GM12878 (cell line): ENCODE measurements around the gene P2RX6. TPM values are rescaled to one million over a fixed set of nuclear protein-coding genes. Genes with fewer than 3 reads are reported as not detected.

ENCODE experiments used
- ATAC-seq: fragments of 200-7000 bp; cut with Tn5 transposase; 3 replicates; pipeline ENCODE4 v1.9.1; 2020; ENCODE audit warnings: mild to moderate bottlenecking, moderate library complexity
- BruUV-seq: library from RNA; stranded (reverse); fragments of 400-500 nt; replicated peaks from 2 replicates; lab custom pipeline; 2021; lab: Mats Ljungman, UMichigan
- CTCF ChIA-PET: fragments of 300-600 bp; sonication (Branson Sonifier 250); formaldehyde crosslinking; extraction: SDS; loops from one replicate; lab custom pipeline; 2021; ENCODE audit warnings: inconsistent platforms; lab: Yijun Ruan, JAX
- POLR2A ChIA-PET: fragments of 350-600 bp; formaldehyde crosslinking; extraction: SDS; loops from one replicate; lab custom pipeline; 2021; ENCODE audit warnings: inconsistent platforms; lab: Charles Lee
- RAD21 ChIA-PET: fragments of 300-600 bp; sonication (Branson Sonifier 250); formaldehyde crosslinking; loops from one replicate; lab custom pipeline; 2023; ENCODE audit warnings: antibody characterized with exemption; ENCODE audit not compliant: unreplicated experiment; lab: Charles Lee
- SMC1A ChIA-PET: fragments of 300-600 bp; sonication (Branson Sonifier 250); formaldehyde crosslinking; loops from one replicate; lab custom pipeline; 2023; ENCODE audit not compliant: unreplicated experiment, uncharacterized antibody; lab: Charles Lee
- DNase-seq: peaks from one replicate; pipeline ENCODE4 v3.0.0-alpha.2; 2011; ENCODE audit warnings: low read depth, low spot score
- FAIRE-seq: peaks from 3 replicates; lab custom pipeline; 2011; peaks lifted over from hg19 to GRCh38; lab: Jason Lieb, UNC
- H2AFZ ChIP-seq: 2 replicates; pipeline ENCODE4 v1.6.0; 2011; ENCODE audit warnings: low read depth, low read length, control low read depth; ENCODE audit not compliant: control insufficient read depth
- H3K27ac ChIP-seq: 2 replicates; pipeline ENCODE4 v1.5.1; 2011; ENCODE audit warnings: control low read depth; ENCODE audit not compliant: control insufficient read depth, insufficient read depth
- H3K27me3 ChIP-seq, 2 experiments: replicated peaks in 1 of 2; 2 replicates each; pipeline versions ENCODE4 v1.6.0 to v1.6.1; 2011; ENCODE audit warnings: low read length in 1 of 2; ENCODE audit not compliant: control insufficient read depth in 2 of 2, insufficient read depth in 2 of 2
- H3K36me3 ChIP-seq, 2 experiments: 2 replicates each; pipeline ENCODE4 v1.5.1; 2011; ENCODE audit warnings: low read length in 1 of 2; ENCODE audit not compliant: control insufficient read depth in 2 of 2, insufficient read depth in 2 of 2
- H3K4me1 ChIP-seq: 2 replicates; pipeline ENCODE4 v1.6.1; 2011; ENCODE audit warnings: mild to moderate bottlenecking, low read length, moderate library complexity, mixed read lengths; ENCODE audit not compliant: control insufficient read depth, insufficient read depth
- H3K4me2 ChIP-seq: 2 replicates; pipeline ENCODE4 v1.6.0; 2011; ENCODE audit warnings: control low read depth; ENCODE audit not compliant: control insufficient read depth, insufficient read depth
- H3K4me3 ChIP-seq: fragments of 200-600 bp; sonication (generic); 2 replicates; pipeline ENCODE4 v1.5.1; 2016
- H3K79me2 ChIP-seq: 2 replicates; pipeline ENCODE4 v1.6.0; 2011; ENCODE audit warnings: low read length; ENCODE audit not compliant: control insufficient read depth, insufficient read depth
- H3K9ac ChIP-seq: 2 replicates; pipeline ENCODE4 v1.8.0; 2011; ENCODE audit warnings: low read length, control low read depth, mixed read lengths; ENCODE audit not compliant: control insufficient read depth, insufficient read depth
- H3K9me3 ChIP-seq: replicated peaks from 3 replicates; pipeline ENCODE4 v1.5.1; 2011; ENCODE audit warnings: mild to moderate bottlenecking, low read length; ENCODE audit not compliant: control insufficient read depth, insufficient read depth
- H4K20me1 ChIP-seq: 2 replicates; pipeline ENCODE4 v1.6.0; 2011; ENCODE audit not compliant: control insufficient read depth, insufficient read depth
- ATF2 ChIP-seq: IDR thresholded peaks from 2 replicates; pipeline ENCODE4 v1.6.1; 2012; ENCODE audit warnings: low read length, inconsistent platforms
- KLF5 ChIP-seq: fragments of 450-650 bp; IDR thresholded peaks from 2 replicates; pipeline ENCODE4 v1.6.1; 2014; ENCODE audit warnings: mild to moderate bottlenecking; ENCODE audit not compliant: partially characterized antibody
- RELB ChIP-seq: fragments of 450-650 bp; IDR thresholded peaks from 2 replicates; pipeline ENCODE4 v1.6.1; 2017; ENCODE audit warnings: low read depth, mild to moderate bottlenecking, moderate library complexity
- SMAD5 ChIP-seq: IDR thresholded peaks from 2 replicates; pipeline ENCODE4 v1.6.1; 2016; ENCODE audit warnings: antibody characterized with exemption, low read depth
- ZBTB4 ChIP-seq: fragments of 450-650 bp; formaldehyde crosslinking; IDR thresholded peaks from 2 replicates; pipeline ENCODE4 v1.4.0; 2022; ENCODE audit warnings: mild to moderate bottlenecking, moderate library complexity
- ZNF24 ChIP-seq: fragments of 450-650 bp; IDR thresholded peaks from 2 replicates; pipeline ENCODE4 v1.6.1; 2017; ENCODE audit warnings: antibody characterized with exemption, mild to moderate bottlenecking
- ZNF622 ChIP-seq: fragments of 450-650 bp; IDR thresholded peaks from 2 replicates; pipeline ENCODE4 v1.6.1; 2017; ENCODE audit warnings: mild to moderate bottlenecking, inconsistent platforms
- WGBS: methylation state at CpG from one replicate; pipeline ENCODE4 v1.1.6; 2016; ENCODE audit warnings: low lambda C conversion rate; ENCODE audit not compliant: insufficient replicate concordance, insufficient coverage; ENCODE audit errors: missing lambda C conversion rate; 5-methylcytosine and 5-hydroxymethylcytosine counted together
- in situ Hi-C: fragments of 300-500 bp; cut with MboI; formaldehyde crosslinking; loops from 9 replicates; pipeline ENCODE4 v1.14.3; 2018; ENCODE audit warnings: mixed read lengths
- intact Hi-C: fragments of 100-400 bp; cut with micrococcal nuclease; formaldehyde crosslinking; loops from one replicate; pipeline ENCODE4 v1.14.2; 2022; ENCODE audit not compliant: unreplicated experiment
- polyA plus RNA-seq, 11 experiments: library from polyadenylated mRNA; depleted of rRNA in 4 of 11; unstranded in 6 of 11; stranded (reverse) in 5 of 11; fragments of >200 nt; fragmentation: Nextera tagmentation in 4 of 11; fragmentation: Illumina TruSeq in 1 of 11; extraction: Ambion mirVana in 4 of 11; extraction: Trizol in 1 of 11; gene quantifications; 1 replicate in 1 of 11; 2 replicates in 10 of 11; pipeline versions ENCODE4 v1.2.1 to v1.2.3, GENCODE V29; 2011 to 2016; ENCODE audit warnings: inconsistent platforms in 2 of 11, missing spikeins in 2 of 11, low read depth in 1 of 11
- total RNA-seq, 4 experiments: library from RNA; depleted of rRNA in 3 of 4; stranded (reverse); fragments of >200 nt in 3 of 4; fragmentation: Illumina TruSeq in 1 of 4; extraction: Trizol in 1 of 4; gene quantifications; 2 replicates each; pipeline versions ENCODE4 v1.2.1 to v1.2.3, GENCODE V29; 2013 to 2021

P2RX6 gene
- total and polyA plus RNA-seq, 10 of the 15 experiments (the other 5 are each of a cell fraction or from before 2014, with no cell fraction given): 0.03 to 0.21 (median 0.07) TPM; not detected in 5

GRCh38 chr22:21068681-21069276 lies 53.8 kb downstream of the P2RX6 start:
- no peak overlapping the region for H2AFZ ChIP-seq
- no peaks in the 10 kb centered on the region for H3K36me3 ChIP-seq
- no peak for FAIRE-seq
- no TSS peak for BruUV-seq
- intact Hi-C loops: no loop called here
- no peak for ATAC-seq
- DNase-seq: no peak
- no peaks in the 10 kb centered on the region for H4K20me1 ChIP-seq
- TF ChIP-seq KLF5 (no peak), ZBTB4 (CRISPR knock-in tag) (no peak), ZNF24 (no peak), ATF2 (no peak), RELB (no peak), SMAD5 (no peak), ZNF622 (no peak)
- ChIA-PET SMC1A (no interaction called here), CTCF (no interaction called here), POLR2A (no interaction called here), RAD21 (no interaction called here)
- no peaks in the 10 kb centered on the region; a peak in 1 of 4 replicates for H3K27me3 ChIP-seq
- no peak overlapping the region for H3K4me3 ChIP-seq
- no peak overlapping the region for H3K27ac ChIP-seq
- in situ Hi-C loops: no loop called here
- peaks cover 5% of the 10 kb centered on the region for H3K4me1 ChIP-seq
- WGBS: 56% methylated on average over 4 of the region's 4 CpGs
- H3K9me3 ChIP-seq: no peaks in the 10 kb centered on the region
- H3K79me2 ChIP-seq: no peaks in the 10 kb centered on the region
- H3K4me2 ChIP-seq: no peak overlapping the region
- no peak overlapping the region for H3K9ac ChIP-seq
